OCI-LY7 (cell line): Measurements from ENCODE around the gene CDH16. TPM values are rescaled to one million over a fixed set of nuclear protein-coding genes. Genes with fewer than 3 reads are reported as not detected.

ENCODE experiments used
- BruUV-seq: library from RNA; stranded (reverse); fragments of 400-500 nt; replicated peaks from 2 replicates; lab custom pipeline; 2021; lab: Mats Ljungman, UMichigan
- CTCF ChIA-PET: fragments of 300-600 bp; sonication (Branson Sonifier 250); formaldehyde crosslinking; loops from one replicate; lab custom pipeline; 2022; ENCODE audit warnings: antibody characterized with exemption; ENCODE audit not compliant: unreplicated experiment; lab: Charles Lee
- POLR2A ChIA-PET: fragments of 300-600 bp; sonication (Branson Sonifier 250); formaldehyde crosslinking; loops from one replicate; lab custom pipeline; 2022; ENCODE audit warnings: antibody characterized with exemption; lab: Charles Lee
- DNase-seq: peaks from one replicate; pipeline ENCODE4 v3.0.0-alpha.2; 2015; ENCODE audit warnings: low spot score
- H2AFZ ChIP-seq: fragments of 200-600 bp; sonication (generic), shearing (Covaris generic); 2 replicates; pipeline ENCODE4 v1.6.1; 2014; ENCODE audit warnings: mild to moderate bottlenecking, antibody characterized with exemption, low read length, moderate library complexity
- H3K27ac ChIP-seq: fragments of 200-600 bp; sonication (generic); 2 replicates; pipeline ENCODE4 v1.5.1; 2014; ENCODE audit warnings: mixed run types, low read depth, mild to moderate bottlenecking, moderate library complexity, low read length, inconsistent platforms; ENCODE audit not compliant: poor library complexity, severe bottlenecking
- H3K36me3 ChIP-seq: fragments of 200-600 bp; sonication (generic); 2 replicates; pipeline ENCODE4 v1.6.1; 2014; ENCODE audit warnings: mild to moderate bottlenecking, antibody characterized with exemption, low read length, moderate library complexity, mixed read lengths; ENCODE audit not compliant: insufficient read depth
- H3K4me1 ChIP-seq: fragments of 200-600 bp; sonication (generic); 2 replicates; pipeline ENCODE4 v1.5.1; 2014; ENCODE audit warnings: mild to moderate bottlenecking, low read length; ENCODE audit not compliant: insufficient read depth, poor library complexity, severe bottlenecking
- H3K4me2 ChIP-seq: fragments of 200-600 bp; sonication (generic); 2 replicates; pipeline ENCODE4 v1.6.1; 2014; ENCODE audit warnings: mild to moderate bottlenecking, low read length
- H3K4me3 ChIP-seq: fragments of 200-600 bp; sonication (generic); 2 replicates; pipeline ENCODE4 v1.5.1; 2014; ENCODE audit warnings: mild to moderate bottlenecking, low read depth, low read length; ENCODE audit not compliant: poor library complexity, severe bottlenecking
- H3K79me2 ChIP-seq: fragments of 200-600 bp; sonication (generic); 2 replicates; pipeline ENCODE4 v1.6.1; 2016; ENCODE audit warnings: low read depth, mild to moderate bottlenecking, low read length, moderate library complexity, mixed read lengths; ENCODE audit not compliant: insufficient read depth
- H3K9me2 ChIP-seq: fragments of 200-600 bp; sonication (generic); 2 replicates; pipeline ENCODE4 v1.6.1; 2016; ENCODE audit warnings: mild to moderate bottlenecking, low read length, mixed read lengths; ENCODE audit not compliant: insufficient read depth
- H3K9me3 ChIP-seq: fragments of 200-600 bp; sonication (generic); 2 replicates; pipeline ENCODE4 v1.6.1; 2014; ENCODE audit warnings: mild to moderate bottlenecking, mixed run types, low read length, mixed read lengths
- H4K20me1 ChIP-seq: fragments of 200-600 bp; sonication (generic); 2 replicates; pipeline ENCODE4 v1.6.1; 2014; ENCODE audit warnings: mild to moderate bottlenecking, antibody characterized with exemption, low read length, moderate library complexity, mixed read lengths; ENCODE audit not compliant: insufficient read depth
- CTCF ChIP-seq: fragments of 200-600 bp; sonication (generic); conservative IDR thresholded peaks from 2 replicates; pipeline ENCODE4 v1.5.1; 2014; ENCODE audit warnings: mild to moderate bottlenecking, antibody characterized with exemption, low read length, moderate library complexity, mixed read lengths
- EZH2phosphoT487 ChIP-seq: fragments of 200-600 bp; sonication (generic); IDR thresholded peaks from 2 replicates; pipeline ENCODE4 v1.6.1; 2018; ENCODE audit warnings: low read depth, borderline replicate concordance, mild to moderate bottlenecking, mixed run types, antibody characterized with exemption, low read length, moderate library complexity, mixed read lengths
- intact Hi-C: fragments of 100-400 bp; cut with micrococcal nuclease; formaldehyde crosslinking; loops from one replicate; pipeline ENCODE4 v1.10.0; 2022; ENCODE audit not compliant: unreplicated experiment
- total RNA-seq, 2 experiments: library from RNA; depleted of rRNA in 1 of 2; stranded (reverse); fragments of >200 nt in 1 of 2; shearing (Covaris generic) in 1 of 2; gene quantifications; 2 replicates each; pipeline ENCODE4 v1.2.3, GENCODE V29; 2014 to 2022

The CDH16 gene
- total RNA-seq, 2 experiments from 2014 or later = not detected

DNA sequence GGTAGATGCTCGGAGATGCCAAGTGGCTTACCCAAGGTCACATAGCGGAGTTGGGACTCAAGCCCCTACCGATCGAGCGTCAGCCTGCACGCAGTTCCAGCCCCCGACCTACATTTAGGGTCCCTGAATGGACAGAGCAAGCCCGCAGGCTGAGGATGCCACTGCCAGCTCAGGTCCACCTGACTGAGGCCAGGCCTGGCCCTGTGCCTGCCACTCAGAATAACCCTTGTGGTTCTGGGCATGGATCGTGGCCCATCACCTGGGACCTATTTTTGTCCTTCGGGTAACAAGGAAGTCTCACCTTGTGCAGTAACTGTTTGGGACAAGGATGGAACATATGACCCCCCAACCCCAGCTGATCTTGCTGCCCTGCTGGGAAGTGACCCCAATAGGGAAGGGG lies 17.1 kb downstream of the CDH16 start:
- Histone ChIP-seq H3K9me2 (no peaks in the 10 kb centered on the region), H3K4me1 (no peaks in the 10 kb centered on the region), H3K27ac (no peak overlapping the region), H2AFZ (no peak overlapping the region), H3K4me2 (no peak overlapping the region), H3K9me3 (no peaks in the 10 kb centered on the region), H3K79me2 (no peaks in the 10 kb centered on the region), H4K20me1 (no peaks in the 10 kb centered on the region), H3K4me3 (no peak overlapping the region), H3K36me3 (no peaks in the 10 kb centered on the region)
- BruUV-seq = no TSS peak
- intact Hi-C loops = no loop called here
- DNase-seq = no peak
- ChIA-PET CTCF (no interaction called here), POLR2A (no interaction called here)
- TF ChIP-seq EZH2phosphoT487 (no peak), CTCF (no peak)

GRCh38 chr16:66900721-66901441 lies 17.8 kb downstream of the CDH16 start:
- Histone ChIP-seq H3K9me2 (no peaks in the 10 kb centered on the region), H3K4me1 (no peaks in the 10 kb centered on the region), H3K9me3 (no peaks in the 10 kb centered on the region), H3K4me3 (no peak overlapping the region), H2AFZ (no peak overlapping the region), H4K20me1 (no peaks in the 10 kb centered on the region), H3K79me2 (no peaks in the 10 kb centered on the region), H3K4me2 (no peak overlapping the region), H3K27ac (no peak overlapping the region), H3K36me3 (no peaks in the 10 kb centered on the region)
- intact Hi-C loops = no loop called here
- DNase-seq = no peak
- ChIA-PET POLR2A (no interaction called here), CTCF (no interaction called here)
- TF ChIP-seq EZH2phosphoT487 = no peak
- TF ChIP-seq CTCF = no peak
- BruUV-seq = no TSS peak

GRCh38 chr16:66899945-66900710 lies 18.6 kb downstream of the CDH16 start:
- Histone ChIP-seq H3K9me2 (no peaks in the 10 kb centered on the region), H3K36me3 (no peaks in the 10 kb centered on the region), H3K9me3 (no peaks in the 10 kb centered on the region), H3K4me3 (no peak overlapping the region), H3K4me2 (no peak overlapping the region), H3K27ac (no peak overlapping the region), H3K79me2 (no peaks in the 10 kb centered on the region), H2AFZ (no peak overlapping the region), H3K4me1 (no peaks in the 10 kb centered on the region), H4K20me1 (no peaks in the 10 kb centered on the region)
- intact Hi-C loops = loop anchor here (5.0 kb wide), 2 partner anchors 32 to 52 kb away; partner anchors contain the start of gene CIAO2B
- no TSS peak for BruUV-seq
- no peak for DNase-seq
- TF ChIP-seq CTCF (no peak), EZH2phosphoT487 (no peak)
- CTCF ChIA-PET = no interaction called here
- POLR2A ChIA-PET = no interaction called here
